SJCRH30 (cell line): ENCODE data around the gene PHF21B. TPM values are rescaled to one million over a fixed set of nuclear protein-coding genes. Genes with fewer than 3 reads are reported as not detected.
"Not testable (repeated sequence)": the region's sequence is repeated elsewhere in the genome, so short reads cannot be mapped to it uniquely, and the experiment has no call there.

Experiments used
- DNase-seq, 2 experiments: peaks; one replicate each; pipeline ENCODE4 v3.0.0-alpha.2; 2015 to 2020
- H3K27ac ChIP-seq: fragments of 250-450 bp; sonication (Bioruptor Pico); 2 replicates; pipeline ENCODE4 v1.5.1; 2020; ENCODE audit warnings: mild to moderate bottlenecking, moderate library complexity
- H3K27me3 ChIP-seq: fragments of 250-450 bp; sonication (Bioruptor Pico); 2 replicates; pipeline ENCODE4 v1.5.1; 2020; ENCODE audit warnings: mild to moderate bottlenecking, moderate library complexity
- H3K36me3 ChIP-seq: fragments of 250-450 bp; sonication (Bioruptor Pico); 2 replicates; pipeline ENCODE4 v1.5.1; 2020; ENCODE audit warnings: mild to moderate bottlenecking, moderate library complexity
- H3K4me1 ChIP-seq: fragments of 250-450 bp; sonication (Bioruptor Pico); 2 replicates; pipeline ENCODE4 v1.5.1; 2020; ENCODE audit warnings: mild to moderate bottlenecking, moderate library complexity
- H3K4me3 ChIP-seq: fragments of 250-450 bp; sonication (Bioruptor Pico); 2 replicates; pipeline ENCODE4 v1.5.1; 2020; ENCODE audit warnings: mild to moderate bottlenecking, moderate library complexity
- H3K9me3 ChIP-seq: fragments of 250-450 bp; sonication (Bioruptor Pico); replicated peaks from 2 replicates; pipeline ENCODE4 v1.5.1; 2020; ENCODE audit warnings: mild to moderate bottlenecking, moderate library complexity
- total RNA-seq: library from RNA; depleted of rRNA; stranded (reverse); fragments of >200 nt; shearing (Covaris generic); gene quantifications from 2 replicates; pipeline ENCODE4 v1.2.3, GENCODE V29; 2014

The PHF21B gene
- total RNA-seq, 1 experiment from 2014 or later: 5.8 TPM

DNA sequence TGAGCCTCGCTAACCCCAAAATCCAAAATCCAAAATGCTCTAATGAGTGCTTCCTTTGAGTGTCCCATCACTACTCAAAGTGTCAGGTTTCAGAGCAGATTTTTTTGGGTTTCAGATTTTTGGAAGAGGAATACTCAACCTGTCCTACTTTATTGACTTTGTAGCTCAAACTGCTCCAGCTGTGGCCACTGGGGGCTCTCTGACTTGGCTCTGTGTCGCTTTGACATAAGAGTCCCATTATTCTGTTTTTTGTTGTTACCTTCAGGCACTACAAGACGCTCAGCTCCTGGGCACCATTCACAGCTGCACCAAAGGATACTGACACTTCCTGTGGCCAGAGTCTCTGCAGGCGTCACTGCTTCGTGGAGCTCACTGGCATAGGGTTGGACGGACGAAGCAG, 41.1 kb downstream of the PHF21B start:
- no peak overlapping the region for H3K27ac ChIP-seq
- H3K9me3 ChIP-seq: no peaks in the 10 kb centered on the region
- no peak overlapping the region for H3K4me3 ChIP-seq
- peak in 1 of 2 experiments; percentile 7 for DNase-seq
- no peaks in the 10 kb centered on the region for H3K4me1 ChIP-seq
- H3K27me3 ChIP-seq: no peaks in the 10 kb centered on the region
- no peaks in the 10 kb centered on the region for H3K36me3 ChIP-seq

- no peak overlapping the region for H3K27ac ChIP-seq
- no peak for DNase-seq
- no peaks in the 10 kb centered on the region for H3K27me3 ChIP-seq
Observed at GRCh38 chr22:44965171-44965570, 44.6 kb downstream of the PHF21B start.

GRCh38 chr22:44964722-44965078, 45.1 kb downstream of the PHF21B start:
- no peak overlapping the region for H3K27ac ChIP-seq

More at GRCh38 chr22:44965171-44965570, 44.6 kb downstream of the PHF21B start:
- no peaks in the 10 kb centered on the region for H3K4me1 ChIP-seq
- no peaks in the 10 kb centered on the region for H3K9me3 ChIP-seq
- H3K4me3 ChIP-seq: no peak overlapping the region
- H3K36me3 ChIP-seq: no peaks in the 10 kb centered on the region

DNA sequence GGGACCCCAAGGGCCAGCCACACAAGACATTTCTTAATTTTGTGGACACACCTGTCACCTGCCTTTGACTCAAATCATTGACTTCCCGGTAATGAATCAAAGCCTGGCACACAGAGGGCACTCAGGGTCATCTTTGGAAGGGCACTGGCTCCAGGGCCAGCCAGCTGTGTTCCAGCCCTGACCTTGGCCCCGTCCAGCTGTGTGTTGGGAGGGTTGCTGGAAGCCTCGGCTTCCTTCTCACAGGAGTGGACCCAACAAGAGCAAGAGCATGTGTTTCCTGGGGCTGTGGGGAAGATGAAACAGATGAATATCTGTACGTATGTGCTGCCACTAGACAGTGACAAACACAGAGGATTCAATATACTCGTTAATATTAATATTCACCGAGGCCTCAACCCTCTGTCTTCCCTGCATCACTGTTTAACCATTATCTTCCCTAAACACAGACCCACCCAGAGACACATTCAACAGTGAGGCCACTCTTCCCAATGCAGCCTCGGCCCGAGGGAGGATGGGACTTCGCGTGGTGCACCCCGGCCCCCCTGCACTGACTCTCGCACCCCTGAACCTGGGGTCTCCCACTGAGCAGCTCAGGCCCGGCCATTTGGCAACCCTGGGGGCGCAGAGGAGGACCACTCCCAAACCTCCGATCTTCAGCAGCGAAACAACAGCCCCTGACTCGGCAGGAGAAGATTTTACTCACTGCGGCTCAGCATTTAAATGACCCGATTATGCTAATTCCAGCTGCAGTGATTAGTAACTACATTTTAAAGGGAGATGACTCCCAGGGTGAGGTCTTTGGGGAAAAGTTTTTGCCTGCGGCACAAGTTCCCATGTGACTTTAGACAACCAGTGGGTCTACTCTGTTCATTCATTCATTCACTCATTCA, 45.7 kb downstream of the PHF21B start:
- no peaks in the 10 kb centered on the region for H3K9me3 ChIP-seq
- no peaks in the 10 kb centered on the region for H3K4me1 ChIP-seq
- no peak for DNase-seq
- H3K36me3 ChIP-seq: no peaks in the 10 kb centered on the region
- H3K27me3 ChIP-seq: no peaks in the 10 kb centered on the region
- H3K27ac ChIP-seq: no peak overlapping the region
- no peak overlapping the region for H3K4me3 ChIP-seq

More at GRCh38 chr22:44964722-44965078, 45.1 kb downstream of the PHF21B start:
- Histone ChIP-seq H3K4me3 (no peak overlapping the region), H3K27me3 (no peaks in the 10 kb centered on the region), H3K36me3 (no peaks in the 10 kb centered on the region), H3K4me1 (no peaks in the 10 kb centered on the region), H3K9me3 (no peaks in the 10 kb centered on the region)
- no peak for DNase-seq

GRCh38 chr22:44962741-44963454, 46.9 kb downstream of the PHF21B start:
- Histone ChIP-seq H3K4me3 (no peak overlapping the region), H3K27ac (no peak overlapping the region), H3K9me3 (no peaks in the 10 kb centered on the region), H3K27me3 (no peaks in the 10 kb centered on the region), H3K4me1 (no peaks in the 10 kb centered on the region), H3K36me3 (no peaks in the 10 kb centered on the region)
- no peak for DNase-seq

GRCh38 chr22:44961682-44962081, 48.1 kb downstream of the PHF21B start:
- not testable (repeated sequence) for DNase-seq, H3K4me3 ChIP-seq, H3K27me3 ChIP-seq, H3K27ac ChIP-seq, H3K9me3 ChIP-seq, H3K36me3 ChIP-seq, H3K4me1 ChIP-seq

DNA sequence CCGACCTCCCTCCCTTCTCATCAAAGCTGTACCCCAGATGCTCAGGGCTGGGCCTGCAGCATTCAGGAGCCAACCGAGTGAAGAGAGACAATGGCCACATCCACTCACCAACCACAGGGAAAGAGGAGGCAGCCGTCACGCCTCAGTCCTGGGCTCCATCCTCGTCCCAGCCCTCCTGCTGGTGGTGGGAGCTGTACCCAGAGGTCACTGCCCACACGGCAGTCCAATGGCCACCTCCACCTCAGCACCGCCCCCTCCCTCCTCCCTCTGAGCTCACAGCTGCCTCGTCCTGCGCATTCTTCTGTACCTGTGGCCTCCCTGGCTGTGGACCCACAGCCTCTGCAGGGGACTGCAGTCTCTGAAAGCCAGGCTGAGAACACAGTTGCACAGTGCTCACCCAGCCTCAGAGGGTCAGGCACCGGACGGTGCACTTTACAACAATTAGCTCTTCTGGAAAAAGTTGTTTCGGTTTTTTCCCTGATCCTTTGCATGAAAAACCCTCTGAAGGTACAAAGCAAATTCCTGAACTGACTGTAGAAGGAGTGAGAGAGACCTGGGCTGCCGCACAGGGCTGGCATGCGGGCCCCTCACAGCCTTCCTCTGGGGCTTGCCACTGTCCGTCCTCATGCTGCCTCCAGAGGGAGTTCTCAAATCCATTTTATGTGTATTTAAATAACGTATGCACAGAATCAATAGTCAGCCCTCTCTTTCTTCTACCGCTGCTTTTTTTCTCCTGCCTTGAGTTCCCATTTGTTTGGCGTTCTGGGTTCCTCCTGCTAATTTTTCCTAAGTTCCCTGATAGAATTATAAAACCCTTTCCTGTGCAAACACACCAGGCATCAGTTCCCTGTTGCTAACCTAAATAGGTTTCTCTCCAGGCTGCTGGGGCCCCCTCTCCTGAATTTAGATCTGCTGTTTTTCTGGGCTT, 52.7 kb downstream of the PHF21B start:
- Histone ChIP-seq H3K36me3 (no peaks in the 10 kb centered on the region), H3K27me3 (no peaks in the 10 kb centered on the region), H3K4me3 (no peak overlapping the region), H3K4me1 (no peaks in the 10 kb centered on the region), H3K27ac (no peak overlapping the region), H3K9me3 (no peaks in the 10 kb centered on the region)
- no peak for DNase-seq

DNA sequence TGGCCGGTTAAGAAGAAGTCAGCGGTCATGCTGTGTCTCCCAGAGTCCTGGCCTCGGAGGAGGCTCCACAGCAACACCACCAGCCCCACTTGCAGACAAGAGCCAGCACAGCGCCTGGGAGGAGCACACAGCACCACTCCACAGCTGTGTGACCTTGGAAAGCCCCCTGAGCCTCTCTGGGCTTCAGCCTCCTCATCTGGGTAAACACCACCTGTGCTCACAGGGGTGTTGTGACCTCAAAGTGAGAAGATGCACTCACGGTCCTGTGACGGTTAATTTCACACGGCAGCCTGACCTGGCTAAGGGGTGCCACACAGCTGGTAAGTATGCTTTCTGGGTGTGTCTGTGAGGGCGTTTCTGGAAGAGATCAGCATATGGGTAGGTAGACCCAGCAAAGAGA, 54.7 kb downstream of the PHF21B start:
- H3K9me3 ChIP-seq: peaks cover 4% of the 10 kb centered on the region; the same call in 1 of the 2 replicates
- H3K27me3 ChIP-seq: no peaks in the 10 kb centered on the region
- H3K4me1 ChIP-seq: no peaks in the 10 kb centered on the region
- no peak overlapping the region for H3K4me3 ChIP-seq
- no peak for DNase-seq
- H3K36me3 ChIP-seq: no peaks in the 10 kb centered on the region
- H3K27ac ChIP-seq: no peak overlapping the region

DNA sequence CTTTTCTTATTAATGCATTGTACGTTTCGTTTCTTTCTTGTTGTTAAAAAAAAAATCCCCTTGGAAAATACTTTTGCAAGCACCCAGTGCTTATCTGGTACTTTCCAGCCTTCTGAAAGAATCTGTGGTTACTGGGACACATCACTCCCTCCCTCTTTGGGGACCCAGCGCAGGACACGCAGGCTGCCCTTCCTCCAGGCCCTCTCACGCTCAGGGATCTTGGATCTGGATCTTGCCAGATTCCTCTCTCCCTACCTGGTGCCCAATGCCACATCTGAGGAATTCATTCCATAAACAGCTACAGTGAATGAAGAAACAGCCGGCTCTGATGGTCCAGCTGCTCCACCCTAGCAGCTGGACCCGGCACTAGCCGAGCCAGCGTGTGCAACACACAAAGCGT, 55.7 kb downstream of the PHF21B start:
- H3K4me1 ChIP-seq: no peaks in the 10 kb centered on the region
- H3K27ac ChIP-seq: no peak overlapping the region
- no peaks in the 10 kb centered on the region for H3K36me3 ChIP-seq
- peaks cover 4% of the 10 kb centered on the region; the same call in 1 of the 2 replicates for H3K9me3 ChIP-seq
- no peaks in the 10 kb centered on the region for H3K27me3 ChIP-seq
- no peak overlapping the region for H3K4me3 ChIP-seq
- no peak for DNase-seq

GRCh38 chr22:44952863-44953746, 56.7 kb downstream of the PHF21B start:
- no peaks in the 10 kb centered on the region for H3K27me3 ChIP-seq
- peaks cover 4% of the 10 kb centered on the region; the same call in 1 of the 2 replicates for H3K9me3 ChIP-seq
- H3K4me3 ChIP-seq: no peak overlapping the region
- no peak overlapping the region for H3K27ac ChIP-seq
- H3K4me1 ChIP-seq: no peaks in the 10 kb centered on the region
- DNase-seq: no peak
- H3K36me3 ChIP-seq: no peaks in the 10 kb centered on the region

DNA sequence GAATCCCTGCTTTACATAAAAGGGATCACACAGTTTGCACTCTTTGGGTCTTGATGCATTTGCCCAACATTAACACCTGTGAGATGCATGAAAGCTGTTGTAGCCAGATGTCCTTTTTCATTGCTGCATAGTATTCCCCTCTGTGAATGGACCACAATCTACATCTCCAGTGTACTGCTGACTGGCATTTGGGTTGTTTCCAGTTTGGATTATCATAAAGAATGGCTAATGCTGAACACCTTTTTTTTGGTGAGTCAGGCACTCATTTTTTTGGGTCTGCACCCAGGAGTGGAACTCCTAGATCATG, 58.3 kb downstream of the PHF21B start:
- no peak overlapping the region for H3K4me3 ChIP-seq
- no peak for DNase-seq
- no peaks in the 10 kb centered on the region for H3K4me1 ChIP-seq
- H3K36me3 ChIP-seq: no peaks in the 10 kb centered on the region
- no peak overlapping the region for H3K27ac ChIP-seq
- peaks cover 4% of the 10 kb centered on the region; the same call in 1 of the 2 replicates for H3K9me3 ChIP-seq
- no peaks in the 10 kb centered on the region for H3K27me3 ChIP-seq

DNA sequence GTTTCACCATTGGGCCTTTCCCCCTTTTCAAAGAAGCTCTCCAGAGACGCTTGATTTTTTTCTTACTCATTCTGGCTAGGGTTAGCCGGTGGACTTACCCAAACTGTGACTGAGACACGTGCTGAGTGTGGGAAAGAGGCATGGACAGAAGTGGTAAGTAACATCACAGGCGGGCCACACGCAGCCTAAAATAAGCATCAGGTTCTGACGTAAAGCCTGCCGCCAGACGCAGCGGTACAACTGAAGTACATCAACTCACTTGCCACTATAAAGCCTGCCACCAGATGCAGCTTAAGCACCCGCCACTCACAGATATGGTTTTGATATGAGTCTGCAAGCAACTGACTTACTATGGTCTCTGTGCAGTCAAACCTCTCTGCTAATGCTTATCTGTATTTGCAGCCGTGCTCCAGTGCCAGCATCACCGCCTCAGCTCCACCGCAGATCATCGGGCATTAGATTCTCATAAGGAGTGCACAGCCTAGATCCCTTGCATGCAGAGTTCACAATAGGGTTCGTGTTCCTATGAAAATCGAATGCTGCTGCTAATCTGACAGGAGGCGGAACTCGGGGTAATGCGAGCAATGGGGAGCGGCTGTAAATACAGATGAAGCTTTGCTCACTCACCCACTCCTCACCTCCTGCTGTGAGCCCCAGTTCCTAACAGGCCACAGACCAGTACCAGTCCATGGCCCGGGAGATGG, 58.8 kb downstream of the PHF21B start:
- DNase-seq: no peak
- H3K4me1 ChIP-seq: no peaks in the 10 kb centered on the region
- no peaks in the 10 kb centered on the region for H3K36me3 ChIP-seq
- H3K27me3 ChIP-seq: no peaks in the 10 kb centered on the region
- H3K9me3 ChIP-seq: peaks cover 4% of the 10 kb centered on the region; the same call in 1 of the 2 replicates
- no peak overlapping the region for H3K27ac ChIP-seq
- no peak overlapping the region for H3K4me3 ChIP-seq

- no peak for DNase-seq
- no peaks in the 10 kb centered on the region for H3K36me3 ChIP-seq
- no peaks in the 10 kb centered on the region for H3K27me3 ChIP-seq
Observed at GRCh38 chr22:44947846-44948245, 62.0 kb downstream of the PHF21B start.

More at GRCh38 chr22:44947846-44948245, 62.0 kb downstream of the PHF21B start:
- no peak overlapping the region for H3K4me3 ChIP-seq
- no peaks in the 10 kb centered on the region for H3K4me1 ChIP-seq
- H3K27ac ChIP-seq: no peak overlapping the region
- H3K9me3 ChIP-seq: peaks cover 4% of the 10 kb centered on the region; the same call in 1 of the 2 replicates
